AG09309 (cell line): Measurements from ENCODE around the gene CCDC61.

Experiments used
- DNase-seq: peaks from one replicate; pipeline ENCODE4 v3.0.0-alpha.2; 2010; ENCODE audit warnings: low read depth
- H3K4me3 ChIP-seq: 2 replicates; pipeline ENCODE4 v1.5.1; 2011; ENCODE audit warnings: mild to moderate bottlenecking, low read depth, low read length, moderate library complexity; ENCODE audit not compliant: control insufficient read depth
- CTCF ChIP-seq: IDR thresholded peaks from 2 replicates; pipeline ENCODE4 v1.5.1; 2011; ENCODE audit warnings: mild to moderate bottlenecking, low read depth, low read length, inconsistent platforms; ENCODE audit not compliant: insufficient read depth, control insufficient read depth; ENCODE audit errors: missing control alignments

CCDC61 gene

GRCh38 chr19:45967246-45967645 lies 28.0 kb upstream of the CCDC61 start:
- no peak for TF ChIP-seq CTCF
- H3K4me3 ChIP-seq, result no peak overlapping the region
- no peak for DNase-seq

- DNase-seq, result no peak
- no peak for TF ChIP-seq CTCF
- no peak overlapping the region for H3K4me3 ChIP-seq
These were observed 26.6 kb upstream of the CCDC61 start for GRCh38 chr19:45968626-45969025.

GRCh38 chr19:45969676-45970075 lies 25.6 kb upstream of the CCDC61 start:
- H3K4me3 ChIP-seq, result no peak overlapping the region
- no peak for DNase-seq
- TF ChIP-seq CTCF, result no peak

GRCh38 chr19:45971260-45971902 lies 23.9 kb upstream of the CCDC61 start:
- DNase-seq, result no peak
- H3K4me3 ChIP-seq, result no peak overlapping the region
- TF ChIP-seq CTCF, result no peak

GRCh38 chr19:45972081-45972946 lies 23.0 kb upstream of the CCDC61 start:
- DNase-seq, result no peak
- TF ChIP-seq CTCF, result no peak
- no peak overlapping the region for H3K4me3 ChIP-seq

- TF ChIP-seq CTCF, result no peak
- DNase-seq, result no peak
- no peak overlapping the region for H3K4me3 ChIP-seq
These were observed 22.2 kb upstream of the CCDC61 start for GRCh38 chr19:45972947-45973540.
